GM19463 (cell line): ENCODE measurements around the gene SNTB2.
A peak's percentile ranks its signal among the peaks of the same experiment; 100 is the strongest.

Source experiments
- ATAC-seq: cut with Tn5 transposase; IDR thresholded peaks from one replicate; pipeline ENCODE4 v1.9.1; 2021; ENCODE audit warnings: mild to moderate bottlenecking, moderate library complexity; ENCODE audit not compliant: unreplicated experiment

The SNTB2 gene

DNA sequence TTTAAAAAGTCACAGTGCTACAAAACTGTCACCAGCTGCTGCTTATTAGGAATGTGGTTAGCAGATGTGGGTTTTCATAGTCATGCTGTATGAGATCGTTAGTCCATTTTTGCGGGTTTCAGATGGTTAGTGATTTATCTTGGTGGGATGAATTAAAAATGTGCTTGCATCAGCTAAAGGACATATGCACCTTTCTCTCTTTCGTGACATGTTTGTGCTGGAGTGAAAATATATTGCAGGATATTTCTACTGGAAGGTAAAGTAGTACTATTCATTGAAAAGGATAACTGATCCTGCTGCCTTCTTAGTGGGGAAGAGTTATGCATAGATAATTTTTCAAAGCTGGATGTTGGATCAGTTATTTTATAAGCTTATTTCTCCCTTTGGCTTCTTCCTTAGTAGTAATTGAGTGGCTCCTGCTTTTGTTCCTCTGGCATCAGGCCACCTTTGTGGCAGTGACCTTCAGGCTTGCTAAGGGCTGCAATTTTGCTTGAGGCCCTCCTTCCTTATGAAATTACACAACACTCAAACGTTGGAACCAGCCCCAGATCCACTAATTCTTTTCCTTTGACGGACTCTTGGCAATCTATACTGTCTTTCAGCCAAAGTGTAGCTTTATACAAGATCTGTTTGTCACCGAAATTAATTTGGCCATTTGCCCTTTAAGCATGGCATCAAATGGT lies 7.5 kb upstream of the SNTB2 start:
- no peak for ATAC-seq

GRCh38 chr16:69180011-69180338 lies 7.0 kb upstream of the SNTB2 start:
- ATAC-seq, result no peak

DNA sequence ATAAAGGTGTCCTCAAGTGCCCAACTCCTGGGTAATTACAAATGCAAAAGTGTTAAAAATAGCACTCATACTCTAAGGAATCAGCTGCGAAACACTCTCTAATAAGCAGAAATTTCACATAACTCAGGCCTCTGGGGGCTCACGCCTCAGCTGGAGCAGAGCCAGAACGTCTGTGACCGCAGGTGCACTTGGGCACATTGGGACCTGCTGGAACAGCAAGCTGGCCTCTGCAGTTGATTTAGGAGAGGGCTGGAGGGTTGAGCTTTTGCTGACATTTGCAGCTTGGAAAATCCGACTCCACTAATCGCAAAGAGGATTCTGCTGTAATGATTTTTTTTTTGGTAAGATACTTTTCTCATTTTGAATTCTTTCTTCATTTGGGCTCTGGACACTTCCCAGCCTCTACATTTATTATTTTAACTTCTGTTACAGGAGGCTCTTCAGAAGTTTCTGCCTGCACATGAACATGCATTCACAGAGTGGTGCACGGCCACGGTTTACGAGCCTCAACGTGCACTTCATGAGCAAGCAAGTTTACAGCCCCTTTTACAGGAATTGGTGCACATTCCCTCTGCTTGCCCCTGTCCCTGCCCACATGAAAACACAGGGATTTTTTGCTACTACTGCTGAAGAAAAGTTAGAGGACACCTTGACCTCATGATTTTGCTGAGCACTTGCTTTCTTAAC lies 4.1 kb upstream of the SNTB2 start:
- ATAC-seq, result no peak

DNA sequence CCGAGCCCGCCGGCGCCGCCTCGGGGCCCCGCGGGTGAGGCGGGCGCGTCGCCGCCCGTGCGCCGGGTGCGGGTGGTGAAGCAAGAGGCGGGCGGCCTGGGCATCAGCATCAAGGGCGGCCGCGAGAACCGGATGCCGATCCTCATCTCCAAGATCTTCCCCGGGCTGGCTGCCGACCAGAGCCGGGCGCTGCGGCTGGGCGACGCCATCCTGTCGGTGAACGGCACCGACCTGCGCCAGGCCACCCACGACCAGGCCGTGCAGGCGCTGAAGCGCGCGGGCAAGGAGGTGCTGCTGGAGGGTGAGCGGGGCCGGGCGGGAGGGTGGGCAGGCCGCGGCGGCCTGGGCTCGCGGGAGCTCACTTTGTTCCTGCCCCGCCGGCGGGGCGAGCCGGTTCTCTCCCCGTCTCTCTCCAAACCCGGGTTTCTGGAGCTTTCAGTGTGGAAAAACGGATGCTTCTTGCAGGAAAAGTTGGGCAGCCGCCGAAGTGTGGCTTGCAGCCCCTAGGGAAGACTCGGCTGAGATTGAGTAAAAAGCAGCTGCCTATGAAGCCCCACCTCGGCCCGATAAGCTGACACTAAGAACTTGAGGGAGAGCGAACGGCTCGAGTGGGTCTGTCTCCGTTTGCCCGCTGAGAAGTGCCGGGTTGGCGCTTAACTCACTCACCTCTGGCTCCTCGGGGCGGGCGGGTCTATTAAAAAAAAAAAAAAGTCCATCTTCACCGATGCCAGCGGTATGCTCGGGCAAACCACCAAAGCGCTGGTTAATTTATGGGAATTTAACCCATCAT lies 677 bp downstream of the SNTB2 start:
- peak; percentile 20 for ATAC-seq

- ATAC-seq, result no peak
Observed at GRCh38 chr16:69188236-69188549, 1.2 kb downstream of the SNTB2 start.

DNA sequence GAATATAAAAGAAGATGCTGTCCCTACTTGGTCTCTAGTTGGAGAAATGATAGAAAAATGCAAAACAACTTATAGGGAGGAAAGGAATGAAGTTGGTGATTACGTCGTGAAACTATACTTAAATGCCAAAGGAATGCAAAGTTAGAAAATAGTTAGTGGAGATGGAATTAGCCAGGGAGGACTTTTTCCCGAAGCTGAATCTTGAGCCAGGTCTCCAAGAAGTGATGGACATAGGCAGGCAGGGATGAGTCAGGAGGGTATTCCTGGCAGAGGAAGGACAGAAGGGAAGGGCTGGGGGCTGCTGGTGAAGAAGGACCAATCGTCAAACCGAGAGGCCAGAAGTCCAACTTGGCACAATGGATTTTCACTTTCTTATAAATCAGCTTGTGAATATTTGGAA lies 1.8 kb downstream of the SNTB2 start:
- ATAC-seq, result no peak

DNA sequence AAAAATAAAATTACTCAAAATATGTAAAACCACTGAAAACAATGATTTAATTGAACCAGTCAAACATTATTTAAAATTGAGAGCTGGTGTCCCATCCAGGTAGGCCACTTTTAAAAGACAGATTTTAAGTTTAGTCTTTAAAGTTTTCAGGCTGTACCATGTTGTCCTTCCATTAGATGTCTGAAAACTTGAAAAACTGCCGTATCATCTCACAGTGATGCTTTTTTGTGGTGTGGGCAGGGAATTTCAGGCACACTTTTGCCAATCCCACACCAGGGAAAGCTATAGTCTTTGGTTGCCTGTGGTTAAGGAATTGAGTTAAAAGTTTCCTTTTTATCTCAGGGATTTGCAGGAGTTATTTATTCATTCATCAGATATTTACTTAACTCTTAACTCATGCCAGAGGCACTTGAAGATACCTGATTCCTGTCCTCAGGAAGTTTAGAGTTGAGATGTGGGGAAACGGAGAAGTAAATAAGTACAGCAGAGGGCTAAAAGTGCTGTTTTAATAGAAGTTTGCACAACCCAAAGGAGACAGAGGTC lies 3.2 kb downstream of the SNTB2 start:
- no peak for ATAC-seq

DNA sequence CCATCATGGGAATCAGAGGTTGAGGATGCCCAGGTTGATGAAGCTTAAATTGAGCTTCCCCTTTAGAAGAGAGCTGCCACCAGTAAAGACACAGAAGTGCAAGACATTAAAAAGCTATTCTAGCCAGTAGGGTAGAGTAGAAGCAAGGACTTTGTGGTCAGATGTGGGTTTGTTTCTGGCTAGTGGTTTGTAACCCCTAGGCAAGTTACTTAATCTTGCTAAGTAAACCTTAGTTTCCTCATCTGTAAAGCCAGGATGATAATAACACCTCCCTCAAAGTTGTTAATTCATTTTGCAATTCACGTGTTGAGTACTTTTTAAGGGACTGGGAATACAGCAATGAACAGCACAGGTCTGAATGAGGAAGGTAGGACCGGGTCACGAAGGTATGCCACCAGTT lies 3.6 kb downstream of the SNTB2 start:
- no peak for ATAC-seq

DNA sequence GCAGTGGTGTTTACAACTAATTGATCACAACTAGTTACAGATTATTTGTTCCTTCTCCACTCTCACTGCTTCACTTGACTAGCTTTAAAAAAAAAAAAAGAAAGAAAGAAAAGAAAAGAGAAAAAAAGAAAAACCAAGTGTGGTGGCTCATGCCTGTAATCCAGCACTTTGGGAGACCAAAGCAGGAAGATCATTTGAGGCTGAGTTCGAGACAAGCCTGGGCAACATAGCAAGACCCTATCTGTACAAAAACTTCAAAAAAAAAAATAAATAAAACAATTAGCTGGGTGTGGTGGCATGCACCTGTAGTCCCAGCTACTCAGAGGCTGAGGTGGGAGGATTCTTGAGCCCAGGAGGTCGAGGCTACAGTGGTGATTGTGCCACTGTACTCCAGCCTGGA lies 4.2 kb downstream of the SNTB2 start:
- no peak for ATAC-seq

DNA sequence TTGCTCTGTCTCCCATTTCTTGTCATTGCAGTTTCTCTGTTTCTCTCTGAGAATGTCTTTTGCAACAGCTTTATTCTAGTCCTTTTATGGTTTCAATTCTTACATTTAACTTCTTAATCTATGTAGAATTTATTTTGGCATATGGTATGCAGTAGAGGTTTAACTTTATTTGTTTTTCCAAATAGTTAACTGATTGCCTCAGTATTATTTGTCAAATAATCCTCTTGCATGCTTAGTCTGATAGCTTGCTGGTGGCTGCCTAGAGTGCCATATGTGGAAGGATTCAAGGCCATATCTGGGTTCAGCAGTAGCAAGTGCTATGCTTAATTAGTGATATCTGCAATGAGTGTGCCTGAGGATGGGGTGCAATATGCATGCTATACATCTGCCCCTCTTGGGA lies 6.9 kb downstream of the SNTB2 start:
- ATAC-seq, result no peak

DNA sequence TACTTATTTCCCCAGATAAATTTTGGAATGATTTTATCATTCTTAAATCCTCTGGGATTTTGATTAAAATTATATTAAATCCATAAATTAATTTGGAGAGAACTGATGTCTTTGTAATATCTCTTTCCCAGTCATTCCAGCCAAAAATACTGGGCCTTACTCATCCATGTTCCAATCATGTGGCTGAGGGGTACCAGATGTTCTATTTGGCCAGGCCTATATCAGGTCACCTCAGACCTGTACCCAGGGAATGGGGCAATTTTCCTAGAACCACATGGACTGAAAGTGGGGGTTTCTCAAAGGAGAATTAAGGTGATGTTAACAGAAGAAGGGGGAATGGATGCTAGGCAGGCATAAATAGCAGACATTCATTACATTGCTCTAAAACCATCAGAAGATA lies 7.5 kb downstream of the SNTB2 start:
- no peak for ATAC-seq

- ATAC-seq, result no peak
Observed at GRCh38 chr16:69195369-69196029, 8.5 kb downstream of the SNTB2 start.

DNA sequence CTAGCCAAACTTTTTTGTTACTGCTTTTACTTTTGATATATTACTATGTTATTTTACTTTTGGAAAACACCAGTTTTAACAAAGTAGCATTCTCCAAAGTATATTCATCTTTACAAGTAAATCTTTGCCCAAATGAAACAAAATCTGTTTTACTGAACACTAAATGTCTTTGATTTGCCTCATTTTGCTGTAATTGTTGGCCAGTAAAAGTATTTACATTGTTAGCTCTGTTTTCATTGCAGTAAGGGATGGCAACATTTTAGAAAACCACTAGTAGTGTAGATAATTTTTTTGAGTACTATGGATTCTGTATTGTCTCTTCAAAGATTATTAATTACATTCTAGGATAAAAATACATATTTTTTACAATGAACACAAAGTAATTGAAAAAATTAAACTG lies 10.6 kb downstream of the SNTB2 start:
- ATAC-seq, result no peak

- ATAC-seq, result no peak
Observed at GRCh38 chr16:69199382-69199781, 12.4 kb downstream of the SNTB2 start.

DNA sequence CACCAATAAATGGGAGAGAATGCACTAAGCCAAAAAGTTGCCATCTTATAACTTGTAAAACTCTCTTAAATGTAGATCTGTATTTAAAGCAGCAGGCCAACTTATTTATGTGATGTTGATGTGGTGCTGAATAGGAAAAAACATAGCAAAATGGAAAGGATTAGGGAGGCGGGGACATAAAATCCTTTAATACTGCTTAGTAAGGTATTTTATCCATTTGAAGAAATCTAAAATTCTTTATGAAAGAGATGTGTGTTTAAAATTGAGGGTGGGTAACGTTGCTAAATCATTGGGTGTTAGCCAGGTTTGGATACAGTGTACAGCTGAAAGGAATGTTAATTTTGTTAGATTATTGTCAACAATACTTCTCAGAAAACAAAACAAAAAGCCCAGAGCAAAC lies 14.3 kb downstream of the SNTB2 start:
- ATAC-seq, result no peak

DNA sequence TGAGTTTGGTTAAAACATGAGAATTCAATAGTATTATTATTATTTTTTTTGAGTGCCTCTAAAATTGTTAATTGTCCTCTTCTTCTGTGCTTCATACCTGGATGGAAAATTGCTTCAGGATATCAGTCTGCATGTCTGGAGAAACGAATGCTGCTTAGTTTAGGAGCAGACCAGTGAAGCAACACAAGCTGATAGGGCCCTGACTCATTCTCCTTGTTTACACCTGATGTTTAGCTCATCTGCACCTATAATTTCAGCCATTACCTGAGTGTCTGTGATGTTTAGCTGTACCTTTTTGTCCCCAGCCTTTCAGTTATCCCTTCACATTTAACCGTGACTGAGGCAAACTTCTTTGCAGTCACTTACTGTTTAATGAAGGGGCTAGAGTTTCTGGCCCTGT lies 14.8 kb downstream of the SNTB2 start:
- no peak for ATAC-seq

GRCh38 chr16:69204172-69204571 lies 17.2 kb downstream of the SNTB2 start:
- ATAC-seq, result no peak

- no peak for ATAC-seq
Observed at GRCh38 chr16:69209735-69210134, 22.8 kb downstream of the SNTB2 start.

DNA sequence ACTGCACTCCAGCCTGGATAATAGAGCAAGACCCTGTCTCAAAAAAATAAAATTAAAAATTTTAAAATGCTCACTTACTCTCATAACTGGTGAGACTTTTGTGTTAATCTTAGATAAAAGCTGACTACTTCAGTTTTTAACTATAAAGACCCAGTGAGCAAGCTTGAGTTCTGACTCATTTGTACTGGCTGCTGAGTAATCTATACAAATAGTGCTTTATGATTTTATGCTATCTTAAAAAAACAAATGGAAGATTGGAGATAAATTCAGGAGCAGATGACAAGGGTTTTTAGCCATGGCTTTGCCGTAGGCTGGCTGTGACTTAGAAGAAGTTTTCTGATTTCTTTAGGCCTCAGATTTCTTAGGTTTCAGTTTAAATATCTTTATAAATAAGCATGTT lies 30.5 kb downstream of the SNTB2 start:
- no peak for ATAC-seq

- ATAC-seq, result no peak
Observed at GRCh38 chr16:69219279-69219678, 32.3 kb downstream of the SNTB2 start.

DNA sequence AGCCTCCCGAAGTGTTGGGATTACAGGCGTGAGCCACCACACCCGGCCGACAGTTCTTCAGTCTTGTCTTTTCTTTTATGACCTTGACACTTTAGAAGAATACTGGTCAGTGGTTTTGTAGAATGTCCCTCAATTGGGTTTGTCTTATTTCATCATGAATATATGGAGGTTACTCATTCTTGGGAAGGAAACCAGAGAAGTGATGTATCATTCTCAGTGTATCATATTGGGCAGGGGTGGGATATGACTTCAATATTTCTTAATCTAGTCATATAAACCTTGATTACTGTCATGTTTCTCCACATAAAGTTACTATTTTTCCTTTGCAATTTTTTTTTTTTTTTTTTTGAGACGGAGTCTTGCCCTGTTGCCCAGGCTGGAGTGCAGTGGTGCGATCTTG lies 36.9 kb downstream of the SNTB2 start:
- no peak for ATAC-seq

DNA sequence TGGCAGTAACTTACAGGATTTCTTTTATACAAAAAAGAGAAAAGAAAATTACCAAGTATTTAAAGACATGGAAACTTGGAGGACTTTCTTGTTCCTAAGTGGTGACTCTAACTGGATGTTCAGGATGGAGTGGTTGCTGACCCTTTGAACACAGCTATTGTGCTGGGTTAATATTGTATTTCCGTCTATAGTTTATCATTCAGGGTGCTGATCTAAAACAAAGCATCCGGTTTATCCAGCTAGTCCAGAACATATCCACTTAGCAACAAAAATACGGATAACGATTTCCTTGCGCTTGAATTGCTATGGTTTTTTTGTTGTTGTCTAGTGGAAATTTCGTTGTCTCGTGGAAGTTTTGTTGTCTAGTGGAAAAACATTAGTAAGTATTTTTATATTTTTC lies 38.2 kb downstream of the SNTB2 start:
- ATAC-seq, result no peak
